Chondrocyte (in vitro differentiated cells): ENCODE measurements around the gene WBP4. TPM values are rescaled to one million over a fixed set of nuclear protein-coding genes. Genes with fewer than 3 reads are reported as not detected.

Experiments used
- DNase-seq: peaks from one replicate; pipeline ENCODE4 v3.0.0; 2021; ENCODE audit warnings: mixed read lengths, low spot score
- H3K27ac Mint-ChIP-seq: one replicate; pipeline ENCODE4 v1.8.0; 2021; ENCODE audit warnings: mild to moderate bottlenecking, moderate library complexity, mixed read lengths; ENCODE audit not compliant: unreplicated experiment
- H3K27me3 Mint-ChIP-seq: 2 replicates; pipeline ENCODE4 v1.8.0; 2021; ENCODE audit warnings: low read depth, mixed read lengths
- H3K36me3 Mint-ChIP-seq: 2 replicates; pipeline ENCODE4 v1.8.0; 2021; ENCODE audit warnings: low read depth, mixed read lengths
- H3K4me1 Mint-ChIP-seq: 2 replicates; pipeline ENCODE4 v1.8.0; 2021; ENCODE audit warnings: low read depth, mild to moderate bottlenecking, mixed read lengths
- H3K4me3 Mint-ChIP-seq: one replicate; pipeline ENCODE4 v1.8.0; 2021; ENCODE audit warnings: mild to moderate bottlenecking, moderate library complexity, mixed read lengths; ENCODE audit not compliant: unreplicated experiment
- H3K9me3 Mint-ChIP-seq: 2 replicates; pipeline ENCODE4 v1.8.0; 2021; ENCODE audit warnings: low read depth, mixed read lengths
- CTCF ChIP-seq: fragments of 200-600 bp; sonication (generic); IDR thresholded peaks from 2 replicates; pipeline ENCODE4 v1.5.0; 2021; ENCODE audit warnings: antibody characterized with exemption, mild to moderate bottlenecking, moderate library complexity
- total RNA-seq: library from RNA; stranded (reverse); gene quantifications from 3 replicates; pipeline ENCODE4 v1.2.1, GENCODE V29; 2021

Gene WBP4
- total RNA-seq, 1 donor from 2014 or later: 5.8 TPM

- H3K36me3 Mint-ChIP-seq: peaks cover 4% of the 10 kb centered on the region
- peak overlapping the region; percentile 98 for H3K4me3 Mint-ChIP-seq
- TF ChIP-seq CTCF: no peak
- no peak for DNase-seq
- H3K4me1 Mint-ChIP-seq: peaks cover 69% of the 10 kb centered on the region
- H3K9me3 Mint-ChIP-seq: no peaks in the 10 kb centered on the region
- no peaks in the 10 kb centered on the region for H3K27me3 Mint-ChIP-seq
- peak overlapping the region; percentile 100 for H3K27ac Mint-ChIP-seq
Measured at GRCh38 chr13:41059456-41060081, 1.7 kb upstream of the WBP4 start.

- peak; percentile 71 for TF ChIP-seq CTCF
- peak; percentile 92 for DNase-seq
- Mint-ChIP-seq H3K9me3 (no peaks in the 10 kb centered on the region), H3K27ac (peak overlapping the region; percentile 100), H3K4me1 (peaks cover 69% of the 10 kb centered on the region), H3K36me3 (peaks cover 4% of the 10 kb centered on the region), H3K27me3 (no peaks in the 10 kb centered on the region), H3K4me3 (peak overlapping the region; percentile 98)
Measured at GRCh38 chr13:41060082-41060723, 1.1 kb upstream of the WBP4 start.

- Mint-ChIP-seq H3K4me1 (peaks cover 70% of the 10 kb centered on the region), H3K27ac (peak overlapping the region; percentile 100), H3K4me3 (peak overlapping the region; percentile 98), H3K27me3 (no peaks in the 10 kb centered on the region), H3K9me3 (no peaks in the 10 kb centered on the region), H3K36me3 (peaks cover 4% of the 10 kb centered on the region)
- DNase-seq: peak; percentile 92
- TF ChIP-seq CTCF: no peak
Measured at GRCh38 chr13:41060724-41061074, 610 bp upstream of the WBP4 start.

- peaks cover 7% of the 10 kb centered on the region for H3K36me3 Mint-ChIP-seq
- no peak for DNase-seq
- no peaks in the 10 kb centered on the region for H3K9me3 Mint-ChIP-seq
- TF ChIP-seq CTCF: no peak
- peak overlapping the region; percentile 98 for H3K4me3 Mint-ChIP-seq
- H3K4me1 Mint-ChIP-seq: peaks cover 56% of the 10 kb centered on the region
- H3K27me3 Mint-ChIP-seq: no peaks in the 10 kb centered on the region
- H3K27ac Mint-ChIP-seq: peak overlapping the region; percentile 100
Measured at GRCh38 chr13:41061914-41062837, 867 bp downstream of the WBP4 start.

GRCh38 chr13:41064493-41064892 is 3.2 kb downstream of the WBP4 start:
- peaks cover 9% of the 10 kb centered on the region for H3K36me3 Mint-ChIP-seq
- peak overlapping the region; percentile 100 for H3K27ac Mint-ChIP-seq
- no peak for DNase-seq
- H3K4me1 Mint-ChIP-seq: peaks cover 36% of the 10 kb centered on the region
- no peaks in the 10 kb centered on the region for H3K27me3 Mint-ChIP-seq
- H3K4me3 Mint-ChIP-seq: no peak overlapping the region
- no peak for TF ChIP-seq CTCF
- H3K9me3 Mint-ChIP-seq: no peaks in the 10 kb centered on the region
